ENCODE results near the gene POLR2H. TPM values are rescaled to one million over a fixed set of nuclear protein-coding genes. Genes with fewer than 3 reads are reported as not detected.

Gene POLR2H
- polyA plus RNA-seq, 1 of the 3 experiments (the other 2 are of a cell fraction), result 206 TPM

DNA sequence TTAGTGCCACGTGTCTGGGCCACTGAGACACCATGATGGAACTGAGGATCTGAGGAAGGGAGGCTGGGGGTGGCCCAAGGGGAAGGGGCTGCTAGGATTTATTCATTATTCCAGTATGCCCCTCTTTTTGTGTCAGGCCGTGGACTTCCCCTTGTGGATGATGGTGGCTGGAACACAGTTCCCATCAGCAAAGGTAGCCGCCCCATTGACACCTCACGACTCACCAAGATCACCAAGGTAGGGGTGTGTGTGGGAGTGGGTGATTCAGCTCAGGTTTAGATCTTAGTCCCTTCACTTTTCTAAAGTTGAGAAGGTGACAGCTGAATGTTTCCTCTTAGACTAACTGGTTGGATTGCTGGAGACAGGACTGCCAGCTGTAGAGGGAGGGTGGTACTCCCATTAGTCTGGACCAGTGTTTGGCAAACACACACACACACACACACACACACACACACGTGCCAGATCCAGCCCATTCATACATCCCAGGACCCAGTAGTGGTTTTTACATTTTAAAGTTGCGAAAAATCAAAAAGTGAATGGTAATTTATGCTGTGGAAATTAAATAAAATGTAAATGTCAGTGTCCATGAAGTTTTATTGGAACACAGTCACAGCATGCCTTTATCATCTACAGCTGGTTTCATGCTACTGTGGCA, 35.7 kb upstream of the POLR2H start:
- H3K36me3 ChIP-seq (replicated peaks in 1 of 2; ENCODE audit: control insufficient read depth in 1 of 2, insufficient read depth in 2 of 2, low read length in 1 of 2), result peaks cover 87 to 95% of the 10 kb centered on the region in 2 experiments
- no peak overlapping the region for H2AFZ ChIP-seq (ENCODE audit: low read depth)
- no peak overlapping the region for H3K4me2 ChIP-seq
- H3K4me1 ChIP-seq (ENCODE audit: control insufficient read depth in 1 of 2, insufficient read depth in 2 of 2, low read depth in 1 of 2, low read length in 1 of 2), result peaks cover 0 to under 1% of the 10 kb centered on the region in 2 experiments; a peak in 1 of 4 replicates
- ChIA-PET POLR2A (no interaction called here), CTCF (no interaction called here)
- no peak overlapping the region for H3K27ac ChIP-seq (ENCODE audit: low read depth in 2 of 2, low read length in 1 of 2)
- H3K27me3 ChIP-seq (ENCODE audit: insufficient read depth), result no peaks in the 10 kb centered on the region
- 92% methylated on average over 6 of the region's 6 CpGs for WGBS (ENCODE audit: low lambda C conversion rate)
- no peaks in the 10 kb centered on the region for H3K9me3 ChIP-seq
- no peak overlapping the region for H3K9ac ChIP-seq
- DNase-seq, result peak; percentile 5
- H3K4me3 ChIP-seq (ENCODE audit: low read depth in 2 of 2, low read length in 1 of 2), result no peak overlapping the region
- no peak for TF ChIP-seq POLR2AphosphoS5 (IDR thresholded peaks at IDR 0.05; ENCODE audit: low read depth, low read length)
- no peak for TF ChIP-seq RCOR1 (IDR thresholded peaks at IDR 0.05; ENCODE audit: low read length)
- no peak for TF ChIP-seq TAF1 (IDR thresholded peaks at IDR 0.05; ENCODE audit: borderline replicate concordance, low read depth, low read length)
- TF ChIP-seq GABPA (IDR thresholded peaks at IDR 0.05; ENCODE audit: low read depth), result no peak
- TF ChIP-seq FOXM1 (IDR thresholded peaks at IDR 0.05; ENCODE audit: low read depth), result no peak
- TF ChIP-seq YY1 (IDR thresholded peaks at IDR 0.05; ENCODE audit: low read depth), result no peak
- TF ChIP-seq NRF1 (IDR thresholded peaks at IDR 0.05; ENCODE audit: low read depth, low read length), result no peak
- no peak for TF ChIP-seq FOSL2 (IDR thresholded peaks at IDR 0.05; ENCODE audit: borderline replicate concordance, low read depth)
- TF ChIP-seq, protein P1, sequence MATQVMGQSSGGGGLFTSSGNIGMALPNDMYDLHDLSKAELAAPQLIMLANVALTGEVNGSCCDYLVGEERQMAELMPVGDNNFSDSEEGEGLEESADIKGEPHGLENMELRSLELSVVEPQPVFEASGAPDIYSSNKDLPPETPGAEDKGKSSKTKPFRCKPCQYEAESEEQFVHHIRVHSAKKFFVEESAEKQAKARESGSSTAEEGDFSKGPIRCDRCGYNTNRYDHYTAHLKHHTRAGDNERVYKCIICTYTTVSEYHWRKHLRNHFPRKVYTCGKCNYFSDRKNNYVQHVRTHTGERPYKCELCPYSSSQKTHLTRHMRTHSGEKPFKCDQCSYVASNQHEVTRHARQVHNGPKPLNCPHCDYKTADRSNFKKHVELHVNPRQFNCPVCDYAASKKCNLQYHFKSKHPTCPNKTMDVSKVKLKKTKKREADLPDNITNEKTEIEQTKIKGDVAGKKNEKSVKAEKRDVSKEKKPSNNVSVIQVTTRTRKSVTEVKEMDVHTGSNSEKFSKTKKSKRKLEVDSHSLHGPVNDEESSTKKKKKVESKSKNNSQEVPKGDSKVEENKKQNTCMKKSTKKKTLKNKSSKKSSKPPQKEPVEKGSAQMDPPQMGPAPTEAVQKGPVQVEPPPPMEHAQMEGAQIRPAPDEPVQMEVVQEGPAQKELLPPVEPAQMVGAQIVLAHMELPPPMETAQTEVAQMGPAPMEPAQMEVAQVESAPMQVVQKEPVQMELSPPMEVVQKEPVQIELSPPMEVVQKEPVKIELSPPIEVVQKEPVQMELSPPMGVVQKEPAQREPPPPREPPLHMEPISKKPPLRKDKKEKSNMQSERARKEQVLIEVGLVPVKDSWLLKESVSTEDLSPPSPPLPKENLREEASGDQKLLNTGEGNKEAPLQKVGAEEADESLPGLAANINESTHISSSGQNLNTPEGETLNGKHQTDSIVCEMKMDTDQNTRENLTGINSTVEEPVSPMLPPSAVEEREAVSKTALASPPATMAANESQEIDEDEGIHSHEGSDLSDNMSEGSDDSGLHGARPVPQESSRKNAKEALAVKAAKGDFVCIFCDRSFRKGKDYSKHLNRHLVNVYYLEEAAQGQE (IDR thresholded peaks at IDR 0.05; ENCODE audit: low read depth, low read length), result no peak
- TF ChIP-seq JUND (IDR thresholded peaks at IDR 0.05), result no peak
- TF ChIP-seq, protein P2, sequence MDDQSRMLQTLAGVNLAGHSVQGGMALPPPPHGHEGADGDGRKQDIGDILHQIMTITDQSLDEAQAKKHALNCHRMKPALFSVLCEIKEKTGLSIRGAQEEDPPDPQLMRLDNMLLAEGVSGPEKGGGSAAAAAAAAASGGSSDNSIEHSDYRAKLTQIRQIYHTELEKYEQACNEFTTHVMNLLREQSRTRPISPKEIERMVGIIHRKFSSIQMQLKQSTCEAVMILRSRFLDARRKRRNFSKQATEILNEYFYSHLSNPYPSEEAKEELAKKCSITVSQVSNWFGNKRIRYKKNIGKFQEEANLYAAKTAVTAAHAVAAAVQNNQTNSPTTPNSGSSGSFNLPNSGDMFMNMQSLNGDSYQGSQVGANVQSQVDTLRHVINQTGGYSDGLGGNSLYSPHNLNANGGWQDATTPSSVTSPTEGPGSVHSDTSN (IDR thresholded peaks at IDR 0.05), result no peak
- H3F3A ChIP-seq (replicated peaks; ENCODE audit: insufficient read depth), result peaks cover 48% of the 10 kb centered on the region
- H4K20me1 ChIP-seq (ENCODE audit: insufficient read depth), result peaks cover 48% of the 10 kb centered on the region
- no peaks in the 10 kb centered on the region for H3K9me2 ChIP-seq
- H3K79me2 ChIP-seq (ENCODE audit: insufficient read depth), result peaks cover 92% of the 10 kb centered on the region

DNA sequence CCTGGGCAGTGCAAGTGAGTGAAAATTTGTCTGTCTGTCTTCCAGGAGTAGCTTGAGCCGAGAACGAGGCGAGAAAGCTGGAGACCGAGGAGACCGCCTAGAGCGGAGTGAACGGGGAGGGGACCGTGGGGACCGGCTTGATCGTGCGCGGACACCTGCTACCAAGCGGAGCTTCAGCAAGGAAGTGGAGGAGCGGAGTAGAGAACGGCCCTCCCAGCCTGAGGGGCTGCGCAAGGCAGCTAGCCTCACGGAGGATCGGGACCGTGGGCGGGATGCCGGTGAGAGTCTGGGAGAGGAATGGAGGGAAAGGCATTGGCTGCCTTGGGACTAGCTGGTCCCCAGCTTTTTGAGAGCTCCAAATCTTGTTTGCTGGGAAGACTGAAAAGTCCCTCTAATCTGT, 34.3 kb upstream of the POLR2H start:
- H3K9ac ChIP-seq, result no peak overlapping the region
- DNase-seq, result no peak
- peaks cover 58% of the 10 kb centered on the region for H3F3A ChIP-seq (replicated peaks; ENCODE audit: insufficient read depth)
- peaks cover 0 to 12% of the 10 kb centered on the region in 2 experiments; a peak in 1 of 4 replicates for H3K4me1 ChIP-seq (ENCODE audit: control insufficient read depth in 1 of 2, insufficient read depth in 2 of 2, low read depth in 1 of 2, low read length in 1 of 2)
- H3K27ac ChIP-seq (ENCODE audit: low read depth in 2 of 2, low read length in 1 of 2), result no peak overlapping the region
- POLR2A ChIA-PET, result interaction anchor here (1.8 kb wide), 1 partner anchor 10 kb away, joined by 5 read pairs; no protein-coding TSS in a partner anchor
- H4K20me1 ChIP-seq (ENCODE audit: insufficient read depth), result peaks cover 43% of the 10 kb centered on the region
- no peaks in the 10 kb centered on the region for H3K27me3 ChIP-seq (ENCODE audit: insufficient read depth)
- CTCF ChIA-PET, result interaction anchor here (1.2 kb wide), 1 partner anchor 10 kb away, joined by 3 read pairs; no protein-coding TSS in a partner anchor
- H3K4me2 ChIP-seq, result no peak overlapping the region
- H3K79me2 ChIP-seq (ENCODE audit: insufficient read depth), result peaks cover 84% of the 10 kb centered on the region
- H3K36me3 ChIP-seq (replicated peaks in 1 of 2; ENCODE audit: control insufficient read depth in 1 of 2, insufficient read depth in 2 of 2, low read length in 1 of 2), result peaks cover 87 to 95% of the 10 kb centered on the region in 2 experiments
- TF ChIP-seq, protein P3, sequence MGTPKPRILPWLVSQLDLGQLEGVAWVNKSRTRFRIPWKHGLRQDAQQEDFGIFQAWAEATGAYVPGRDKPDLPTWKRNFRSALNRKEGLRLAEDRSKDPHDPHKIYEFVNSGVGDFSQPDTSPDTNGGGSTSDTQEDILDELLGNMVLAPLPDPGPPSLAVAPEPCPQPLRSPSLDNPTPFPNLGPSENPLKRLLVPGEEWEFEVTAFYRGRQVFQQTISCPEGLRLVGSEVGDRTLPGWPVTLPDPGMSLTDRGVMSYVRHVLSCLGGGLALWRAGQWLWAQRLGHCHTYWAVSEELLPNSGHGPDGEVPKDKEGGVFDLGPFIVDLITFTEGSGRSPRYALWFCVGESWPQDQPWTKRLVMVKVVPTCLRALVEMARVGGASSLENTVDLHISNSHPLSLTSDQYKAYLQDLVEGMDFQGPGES (IDR thresholded peaks at IDR 0.05; ENCODE audit: low read depth, low read length), result no peak
- TF ChIP-seq RAD21 (IDR thresholded peaks at IDR 0.05; ENCODE audit: low read length) (no peak), MEF2A (IDR thresholded peaks at IDR 0.05; ENCODE audit: borderline replicate concordance, low read depth) (no peak), RXRA (IDR thresholded peaks at IDR 0.05; ENCODE audit: borderline replicate concordance, low read depth) (no peak), POLR2AphosphoS5 (IDR thresholded peaks at IDR 0.05; ENCODE audit: low read depth, low read length) (no peak)
- H2AFZ ChIP-seq (ENCODE audit: low read depth), result no peak overlapping the region
- no peaks in the 10 kb centered on the region for H3K9me3 ChIP-seq
- H3K9me2 ChIP-seq, result no peaks in the 10 kb centered on the region
- WGBS (ENCODE audit: low lambda C conversion rate), result 97% methylated on average over 21 of the region's 21 CpGs
- H3K4me3 ChIP-seq (ENCODE audit: low read depth in 2 of 2, low read length in 1 of 2), result no peak overlapping the region

Measured in SK-N-SH (cell line).